Limb (tissue), 2 donors: ENCODE measurements around the gene REV1.

Experiments
- DNase-seq, 2 donors: peaks; one replicate each; pipeline ENCODE4 v3.0.0-alpha.2; 2016; ENCODE audit errors: extremely low spot score in 2 of 2

REV1 gene

DNA sequence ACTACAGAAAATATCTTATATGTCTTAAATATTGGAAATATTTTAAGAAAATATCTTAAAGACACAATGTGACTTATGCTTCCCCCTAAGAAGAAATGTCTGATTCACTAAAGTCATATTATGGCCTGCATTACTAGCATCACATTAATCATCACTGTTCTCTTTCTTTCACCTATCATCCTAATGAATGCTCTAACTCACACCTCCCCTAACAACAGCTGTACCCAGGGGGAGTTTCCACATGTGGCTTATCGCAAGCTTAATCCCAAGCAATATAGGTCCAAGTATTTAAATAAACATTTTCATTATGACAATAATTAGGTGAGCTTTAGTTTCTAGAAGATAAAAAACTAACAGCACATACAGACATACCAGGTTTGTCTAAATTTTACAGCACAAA is 39.6 kb downstream of the REV1 start:
- DNase-seq = no peak

DNA sequence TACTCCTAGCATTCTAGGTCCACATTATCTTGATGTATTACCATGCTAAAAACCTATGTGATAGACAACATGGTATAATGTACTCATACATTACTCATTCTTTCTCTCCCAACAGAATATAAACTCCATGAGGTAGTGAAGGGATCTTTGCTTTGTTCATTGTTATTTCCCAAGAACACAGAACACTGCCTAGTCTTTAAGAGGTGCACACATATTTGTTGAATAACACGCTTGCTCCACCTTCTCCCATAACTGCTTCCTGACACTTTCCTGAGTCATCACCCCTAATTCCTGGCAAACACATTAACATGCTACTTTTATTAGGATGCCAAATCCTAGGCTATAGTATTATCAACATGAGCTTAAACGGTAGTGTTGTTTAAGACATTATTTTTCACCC is 41.3 kb downstream of the REV1 start:
- DNase-seq = no peak

DNA sequence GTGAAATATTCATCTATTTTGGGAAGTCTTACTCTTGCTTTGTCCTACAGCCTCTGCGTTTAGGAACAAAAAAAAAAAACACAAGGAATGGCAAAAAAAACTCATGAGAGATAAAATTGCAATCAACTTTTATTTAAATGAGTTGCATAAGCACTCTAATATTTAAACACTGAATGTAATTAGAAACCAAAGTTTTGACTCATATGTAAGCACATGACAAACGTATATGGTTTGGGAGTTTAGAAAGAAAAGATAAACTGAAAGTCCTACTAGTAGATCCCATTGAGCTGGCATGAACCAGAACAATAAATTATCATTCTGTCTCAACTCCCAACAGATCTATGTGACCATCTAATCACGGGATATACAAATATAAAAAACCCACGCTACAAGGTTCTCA is 44.8 kb downstream of the REV1 start:
- DNase-seq = no peak

DNA sequence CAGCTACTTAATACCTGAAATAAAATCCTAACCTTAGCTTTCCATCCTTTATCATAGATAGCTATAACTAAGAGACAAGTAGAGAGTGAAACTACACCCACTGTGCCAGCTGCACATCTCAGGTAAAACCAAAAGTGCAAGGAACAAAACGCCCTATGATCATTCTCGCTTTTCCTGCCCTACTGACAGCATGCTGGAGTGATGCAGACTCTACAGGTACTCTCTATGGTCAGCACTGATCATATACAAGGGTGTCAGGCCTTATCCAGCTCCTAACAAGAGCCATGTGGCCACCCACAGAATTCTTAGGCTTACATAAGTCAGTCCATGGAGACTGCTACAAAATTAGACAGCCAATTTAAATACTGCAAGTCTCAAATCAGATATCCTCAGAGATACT is 45.6 kb downstream of the REV1 start:
- DNase-seq = no peak

DNA sequence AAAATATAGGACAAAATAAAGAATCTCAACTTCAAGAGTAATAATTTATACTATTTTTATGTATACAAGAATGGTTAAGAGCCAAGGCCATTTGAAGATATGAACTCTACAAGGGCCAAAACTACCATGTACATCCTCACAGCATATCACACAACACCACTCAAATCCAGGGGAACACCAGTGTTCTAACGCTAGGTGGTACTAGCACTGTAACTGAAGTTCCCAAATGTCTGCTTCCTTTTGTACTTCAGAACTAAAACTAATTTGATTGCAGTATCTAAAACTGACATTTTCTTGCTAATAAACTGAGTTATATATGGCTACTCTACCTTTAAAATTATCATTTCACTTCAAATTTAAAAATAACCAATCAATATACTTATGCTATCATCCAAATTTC is 47.0 kb downstream of the REV1 start:
- no peak for DNase-seq

DNA sequence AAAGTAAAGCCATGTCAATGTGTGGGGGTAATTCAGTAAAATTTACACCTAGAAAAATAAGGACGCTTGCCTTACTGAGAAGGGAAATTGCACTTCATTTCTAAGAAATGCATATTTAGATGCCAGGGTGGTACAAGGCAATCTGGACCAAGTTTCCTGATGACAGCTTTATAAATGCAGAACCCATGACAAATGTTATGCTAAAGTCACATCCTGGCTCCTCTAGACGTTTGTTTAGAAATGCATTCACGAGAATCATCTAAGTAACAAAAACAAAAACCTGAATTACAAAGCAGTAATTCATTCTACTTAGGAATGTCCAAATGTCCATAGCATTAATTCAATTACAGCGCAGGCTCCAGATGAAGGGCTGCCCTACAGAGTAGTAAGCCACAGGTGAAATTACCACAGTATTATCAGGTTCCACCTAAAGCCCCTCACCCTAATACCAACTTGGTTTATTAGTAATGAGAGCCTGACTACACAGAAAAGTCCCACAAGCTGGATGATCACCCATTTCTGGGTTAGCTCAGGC is 49.8 kb downstream of the REV1 start:
- no peak for DNase-seq

DNA sequence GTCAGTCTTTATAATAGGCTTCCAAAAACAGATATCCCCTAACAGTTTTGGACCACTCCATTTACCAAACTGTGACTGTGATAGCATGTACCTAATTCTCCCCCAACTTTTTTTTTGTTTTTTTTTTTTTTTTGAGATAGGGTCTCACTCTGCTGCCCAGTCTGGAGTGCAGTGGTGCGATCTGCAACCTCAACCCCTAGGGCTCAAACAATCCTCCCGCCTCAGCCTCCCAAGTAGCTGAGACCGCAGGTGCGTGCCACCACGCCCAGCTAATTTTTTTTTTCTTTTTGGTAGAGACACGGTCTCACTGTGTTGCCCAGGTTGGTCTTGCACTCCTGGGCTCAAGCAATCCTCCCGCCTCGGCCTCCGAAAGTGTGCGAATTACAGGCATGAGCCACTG is 52.9 kb downstream of the REV1 start:
- no peak for DNase-seq

DNA sequence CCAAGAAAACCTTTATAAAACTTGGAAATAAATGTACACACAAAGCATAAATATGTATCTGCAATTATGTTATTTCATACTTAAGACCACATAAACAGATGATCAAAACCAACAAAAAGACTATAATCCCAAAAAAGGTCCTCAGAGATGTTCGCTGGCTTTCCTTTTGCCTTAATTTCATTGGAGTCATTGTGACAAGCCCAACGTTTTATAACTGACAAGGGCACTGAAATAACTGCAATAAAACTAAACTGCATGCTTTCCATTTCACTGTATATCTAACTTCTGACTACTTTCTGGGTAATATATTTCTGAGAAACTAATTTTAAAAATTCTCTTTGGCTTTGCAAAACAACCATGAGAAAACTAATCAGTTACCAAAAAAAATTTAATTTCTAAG is 56.5 kb downstream of the REV1 start:
- DNase-seq = no peak

DNA sequence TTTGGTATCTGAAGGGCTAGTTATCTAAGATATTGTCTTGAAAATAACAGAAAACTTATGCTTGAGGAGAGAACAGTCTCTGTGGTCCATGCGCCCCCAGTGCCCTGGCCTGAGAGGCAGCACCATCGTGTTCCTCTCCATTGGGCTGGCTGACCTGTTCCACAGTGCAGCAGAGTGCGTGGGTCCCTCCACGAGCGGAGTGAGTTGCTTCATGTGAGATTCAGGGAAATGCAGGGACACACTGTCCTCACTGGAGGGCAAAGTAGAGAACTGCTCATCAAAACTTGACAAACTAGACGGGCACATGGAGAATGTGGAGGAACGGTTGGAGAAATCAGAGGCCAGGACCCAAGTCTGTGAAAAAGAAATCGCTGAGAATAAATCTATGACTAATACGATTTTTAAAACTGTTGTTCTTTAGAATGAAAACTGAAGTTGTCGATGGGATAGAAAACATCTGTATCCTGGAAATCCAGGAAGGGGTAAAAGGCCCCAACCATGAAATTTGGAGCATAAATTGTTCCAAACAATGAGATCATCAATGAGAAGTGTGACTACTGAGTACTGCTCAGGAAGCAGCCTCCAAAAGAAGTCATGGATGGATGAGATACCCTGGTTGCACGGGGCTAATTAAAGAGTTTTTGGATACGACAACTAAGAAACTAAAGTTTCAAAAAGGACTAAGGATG is 58.1 kb downstream of the REV1 start:
- no peak for DNase-seq

DNA sequence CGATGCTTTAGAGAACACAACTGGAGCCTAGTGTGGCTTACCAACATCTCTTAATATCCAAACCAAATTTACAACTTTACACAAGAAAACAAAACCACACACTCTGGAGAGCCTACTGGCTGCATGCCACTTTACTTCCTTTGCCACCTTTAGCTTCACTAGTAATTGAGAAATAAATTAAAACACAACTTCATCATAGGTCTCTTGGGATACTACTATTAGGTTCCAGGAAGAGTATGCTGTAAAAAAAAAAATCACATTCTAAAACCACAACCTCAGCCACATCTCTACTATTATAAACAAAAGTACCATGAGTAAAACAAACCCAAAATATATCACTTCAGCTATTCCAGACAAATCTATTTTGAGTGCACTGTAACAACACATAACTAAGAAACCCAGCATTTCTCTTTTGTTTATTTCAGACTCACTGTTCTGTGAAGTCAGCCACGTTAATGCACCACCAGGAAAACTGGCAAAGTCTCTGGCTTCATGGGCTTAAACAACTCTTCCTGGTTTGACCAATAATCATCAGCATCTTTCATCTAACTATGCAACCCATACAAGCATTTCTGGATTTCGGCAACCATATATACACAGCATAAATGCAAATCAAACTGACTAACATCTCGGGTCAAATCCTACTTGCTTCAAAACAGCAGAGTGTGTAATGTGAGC is 59.1 kb downstream of the REV1 start:
- no peak for DNase-seq

DNA sequence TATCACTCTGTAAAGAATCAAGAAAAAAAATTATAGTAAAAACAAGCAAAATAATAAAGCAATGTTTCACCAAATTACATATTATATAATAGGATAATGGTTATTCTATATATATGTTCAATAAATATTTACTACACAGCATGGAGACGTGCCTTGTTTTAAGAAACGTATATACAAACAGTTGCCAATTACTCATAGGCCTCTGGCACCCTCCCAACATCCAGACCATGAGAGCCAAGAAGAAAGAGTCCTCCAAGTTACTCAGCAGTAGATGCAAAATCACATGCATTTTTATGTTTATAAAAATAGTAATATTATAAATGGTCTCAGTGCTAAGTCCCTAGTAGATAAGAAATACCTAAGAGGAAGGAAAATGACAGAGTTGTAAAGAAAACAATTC is 64.8 kb downstream of the REV1 start:
- peak in 1 of 2 donors; percentile 15 for DNase-seq

DNA sequence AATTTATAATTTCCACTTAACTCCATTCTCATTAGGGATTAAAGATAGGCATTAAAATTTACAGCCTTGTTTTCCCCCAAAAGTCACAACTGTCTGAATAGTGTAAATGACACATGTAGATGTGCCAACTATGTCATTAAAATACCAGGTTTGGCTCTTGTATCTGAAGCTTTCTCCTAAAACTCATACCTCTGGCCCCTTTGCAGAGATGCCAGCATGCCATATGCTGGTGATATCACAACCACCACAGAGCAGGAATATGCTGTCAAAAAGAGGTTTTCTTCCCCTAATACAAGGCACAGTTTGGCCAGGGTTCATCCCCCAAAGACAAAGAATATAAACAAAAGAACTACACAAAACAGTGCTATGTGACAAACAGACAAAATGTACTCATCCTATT is 65.4 kb downstream of the REV1 start:
- DNase-seq = no peak

DNA sequence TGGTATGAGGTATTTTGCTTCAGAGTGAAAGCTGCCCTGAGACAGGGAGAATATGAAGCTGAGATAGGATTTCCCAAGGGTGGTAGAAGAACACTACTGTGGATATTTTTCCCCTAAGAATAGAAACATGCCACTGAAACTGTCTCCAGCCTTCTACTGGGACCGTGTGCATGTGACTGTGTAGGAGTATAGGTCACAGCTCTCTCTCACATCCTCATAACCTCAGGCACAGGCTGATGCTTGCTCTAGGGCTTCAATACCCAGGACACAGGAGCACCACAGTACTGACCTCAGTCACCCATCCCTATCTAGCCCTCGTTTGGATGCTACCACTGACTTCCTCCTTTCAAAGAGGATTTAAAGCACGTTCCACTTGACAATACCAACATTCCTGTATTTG is 67.2 kb downstream of the REV1 start:
- no peak for DNase-seq

DNA sequence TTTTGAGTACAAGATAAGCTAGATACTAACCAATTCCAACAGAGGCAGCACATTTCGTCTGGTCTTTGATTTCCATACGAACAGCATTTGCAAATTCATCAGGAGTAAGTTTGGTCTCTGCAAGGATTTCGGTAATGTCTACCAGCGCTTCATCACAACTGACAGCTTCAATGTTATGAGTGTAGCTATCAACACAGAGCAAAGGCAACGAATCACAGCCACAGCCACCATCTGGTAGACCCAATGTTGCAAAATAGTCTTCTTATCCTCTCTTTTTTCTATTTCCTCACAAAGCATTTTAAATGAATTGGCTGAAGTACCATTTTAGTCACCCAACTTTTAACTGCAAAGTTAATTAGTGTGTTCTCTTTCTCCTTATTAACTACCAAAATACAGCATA is 68.3 kb downstream of the REV1 start:
- no peak for DNase-seq

DNA sequence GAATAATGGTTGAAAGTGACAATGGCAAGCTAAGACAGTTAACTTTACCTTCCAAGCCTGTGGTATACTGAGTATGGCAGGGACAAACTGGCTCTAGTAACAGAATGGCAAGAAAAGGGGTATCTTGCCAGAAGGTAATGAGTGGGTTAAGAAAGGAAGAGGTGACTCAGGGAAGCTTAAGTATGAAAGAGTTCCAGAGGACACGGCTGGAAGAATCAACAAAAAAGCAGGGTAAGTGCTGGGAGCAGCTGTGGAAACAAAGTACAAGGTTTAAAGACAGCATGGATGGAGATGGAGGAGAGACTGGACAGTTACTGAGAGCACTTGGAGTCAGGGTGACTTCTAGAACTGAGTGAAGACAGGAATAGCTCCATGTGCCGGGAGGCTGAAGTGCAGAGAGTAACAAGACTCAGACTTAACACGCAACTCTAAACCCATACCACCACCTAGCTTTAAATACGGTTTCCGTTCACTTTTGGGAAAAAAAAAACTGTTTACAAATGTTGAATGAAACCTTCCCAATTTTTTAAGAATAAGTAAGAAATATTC is 69.0 kb downstream of the REV1 start:
- DNase-seq = no peak

DNA sequence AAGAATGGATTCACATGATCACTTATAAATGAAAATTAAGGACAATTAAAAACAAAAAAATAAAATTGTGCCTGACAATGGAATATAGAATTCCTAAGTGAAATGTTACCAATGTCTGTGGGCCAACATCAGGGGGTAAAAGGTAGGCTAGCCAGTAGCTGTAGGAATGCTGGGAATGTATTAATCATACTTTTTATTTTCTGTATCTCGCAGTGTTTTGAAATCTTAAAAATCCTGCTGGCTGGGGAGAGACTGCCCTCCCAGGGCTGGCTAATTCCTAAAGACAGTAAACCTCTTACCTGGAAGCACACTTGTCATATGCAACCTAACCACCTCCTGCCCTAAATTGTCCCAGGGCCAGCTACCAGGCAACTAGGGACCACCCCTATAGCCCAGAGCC is 69.8 kb downstream of the REV1 start:
- no peak for DNase-seq

DNA sequence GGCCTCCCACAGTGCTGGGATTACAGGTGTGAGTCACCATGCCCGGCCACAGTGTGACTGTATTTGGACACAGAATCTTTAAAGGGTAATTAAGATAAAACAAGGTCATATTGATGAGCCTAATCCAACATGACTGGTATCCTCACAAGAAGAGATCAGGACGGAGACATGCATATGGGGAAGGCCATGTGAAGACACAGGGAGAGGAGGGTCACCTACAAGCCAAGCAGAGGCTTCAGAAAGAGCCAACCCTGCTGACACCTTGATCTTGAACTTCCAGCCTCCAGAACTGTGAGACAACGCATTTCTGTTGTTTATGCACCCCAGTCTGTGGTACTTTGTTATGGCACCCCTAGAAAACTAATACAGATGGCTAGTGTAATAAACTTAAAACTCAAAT is 72.4 kb downstream of the REV1 start:
- no peak for DNase-seq

DNA sequence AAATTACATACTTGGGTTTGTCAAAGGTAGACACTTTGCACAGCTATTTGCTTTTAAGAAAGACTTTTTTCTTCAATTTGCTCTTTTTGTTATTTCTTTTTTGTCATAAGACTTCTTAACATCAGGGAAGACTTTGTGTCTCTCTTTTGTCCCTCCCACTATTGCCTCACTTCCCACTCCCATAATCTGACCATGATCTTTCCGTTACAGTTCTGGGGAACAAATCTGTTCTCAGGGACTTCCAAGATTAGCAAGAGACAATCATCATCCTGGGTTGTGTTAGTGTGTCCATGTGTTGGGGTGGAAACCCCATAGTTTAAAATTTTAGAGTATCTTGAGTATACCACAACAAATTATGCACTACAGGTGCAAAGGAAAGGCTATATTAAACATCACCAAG is 75.3 kb downstream of the REV1 start:
- DNase-seq = no peak

DNA sequence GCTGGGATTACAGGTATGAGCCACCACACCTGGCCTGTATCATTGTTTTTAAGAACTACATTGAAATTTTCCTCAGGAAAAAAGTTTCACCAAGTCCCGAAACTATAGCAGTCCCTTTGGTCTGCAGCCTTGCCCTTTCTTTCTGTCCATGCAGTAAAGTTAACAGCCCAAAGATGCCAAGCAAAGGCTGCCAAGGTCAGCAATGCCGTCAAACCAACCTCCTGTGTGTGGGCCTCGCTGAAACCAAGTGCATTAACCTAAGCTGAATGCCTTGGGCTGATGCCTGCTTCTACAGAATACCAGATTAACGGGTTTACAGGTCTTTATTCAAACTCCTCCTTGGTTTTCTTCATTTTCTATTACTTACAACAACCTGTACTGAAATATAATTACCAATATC is 79.5 kb downstream of the REV1 start:
- DNase-seq = no peak

DNA sequence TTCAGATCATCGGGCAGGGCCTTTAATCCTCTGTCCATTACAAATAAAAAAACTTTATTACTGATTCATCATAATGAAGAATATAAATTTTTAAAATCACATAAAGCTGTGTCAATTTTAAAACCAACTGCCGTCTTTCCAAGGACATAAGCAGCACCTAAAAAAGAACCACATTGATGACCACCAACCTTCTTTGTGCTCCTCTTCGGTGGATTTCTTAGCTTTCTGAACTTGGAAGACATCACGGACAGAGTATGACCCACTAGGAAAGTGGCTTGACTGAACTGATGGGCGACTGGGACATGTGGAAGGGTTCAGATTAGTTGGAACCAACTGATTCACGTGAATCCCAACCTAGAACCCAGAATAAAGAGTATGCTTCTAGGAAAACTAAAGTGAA is 83.7 kb downstream of the REV1 start:
- DNase-seq = no peak

DNA sequence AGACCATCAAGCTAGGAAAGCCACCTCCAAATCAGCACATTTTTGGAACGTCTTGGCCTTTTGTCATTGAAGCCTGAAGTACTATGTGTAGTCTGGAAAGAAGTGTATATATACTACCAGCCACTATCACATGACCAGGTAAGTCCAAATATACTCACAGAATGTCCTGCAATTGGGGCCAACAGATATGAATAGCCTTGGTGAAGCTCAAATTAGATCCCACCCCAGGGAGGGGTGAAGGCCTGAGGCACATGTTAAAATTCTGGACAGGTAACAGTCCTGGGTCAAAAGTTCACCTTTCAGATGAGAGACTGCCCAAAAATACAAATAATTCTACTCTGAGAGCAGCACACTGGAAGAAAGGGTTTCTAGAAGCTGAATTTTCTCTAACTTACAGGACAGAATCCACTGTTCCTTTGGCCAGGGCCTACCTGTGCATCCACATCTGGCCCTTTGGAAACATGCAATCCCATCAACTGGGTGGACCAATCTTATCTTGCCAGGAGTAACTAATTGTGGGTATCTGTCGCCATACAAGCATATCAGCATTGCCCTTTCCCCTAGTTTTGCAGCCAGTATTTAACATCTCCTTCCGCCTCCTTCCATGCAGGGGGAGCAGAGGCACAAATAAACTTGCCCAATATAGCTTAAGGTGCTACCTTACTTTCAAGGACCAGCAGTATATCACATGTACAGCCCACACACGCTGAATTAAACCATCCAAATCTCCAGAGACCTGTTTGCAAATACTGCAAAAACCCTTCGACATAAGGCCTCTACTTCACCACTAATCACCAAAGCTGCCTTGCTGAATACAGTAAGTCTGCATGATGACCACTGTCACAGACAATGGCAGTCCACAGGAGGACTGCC is 84.8 kb downstream of the REV1 start:
- DNase-seq = no peak
